CD4-positive, alpha-beta T cell treated with Interleukin-17A for 1 hour (primary cell): Measurements from ENCODE around the gene ITPK1.
A peak's percentile ranks its signal among the peaks of the same experiment; 100 is the strongest.

Experiments
- DNase-seq: peaks from one replicate; pipeline ENCODE4 v3.0.0-alpha.2; 2020

Gene ITPK1

DNA sequence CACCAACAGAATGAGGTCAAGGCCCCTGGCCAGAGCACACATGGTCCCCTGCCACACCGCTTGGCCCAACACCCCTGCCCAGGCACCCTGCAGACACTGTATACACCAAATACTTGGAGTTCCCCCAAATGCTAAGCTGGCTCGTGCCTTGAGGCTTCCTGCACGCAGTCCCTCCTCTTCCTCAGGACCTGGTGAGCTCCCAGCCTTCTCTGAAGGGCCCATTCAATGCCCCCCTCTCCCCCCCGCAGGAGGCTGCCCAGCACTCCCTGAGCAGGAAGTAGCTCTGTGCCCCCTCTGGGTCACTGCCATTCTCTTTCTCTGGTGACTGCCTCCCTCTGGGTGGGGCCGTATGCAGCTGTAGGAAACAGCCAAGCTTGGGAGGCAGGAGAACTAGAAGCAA lies 75.3 kb downstream of the ITPK1 start:
- no peak for DNase-seq

DNA sequence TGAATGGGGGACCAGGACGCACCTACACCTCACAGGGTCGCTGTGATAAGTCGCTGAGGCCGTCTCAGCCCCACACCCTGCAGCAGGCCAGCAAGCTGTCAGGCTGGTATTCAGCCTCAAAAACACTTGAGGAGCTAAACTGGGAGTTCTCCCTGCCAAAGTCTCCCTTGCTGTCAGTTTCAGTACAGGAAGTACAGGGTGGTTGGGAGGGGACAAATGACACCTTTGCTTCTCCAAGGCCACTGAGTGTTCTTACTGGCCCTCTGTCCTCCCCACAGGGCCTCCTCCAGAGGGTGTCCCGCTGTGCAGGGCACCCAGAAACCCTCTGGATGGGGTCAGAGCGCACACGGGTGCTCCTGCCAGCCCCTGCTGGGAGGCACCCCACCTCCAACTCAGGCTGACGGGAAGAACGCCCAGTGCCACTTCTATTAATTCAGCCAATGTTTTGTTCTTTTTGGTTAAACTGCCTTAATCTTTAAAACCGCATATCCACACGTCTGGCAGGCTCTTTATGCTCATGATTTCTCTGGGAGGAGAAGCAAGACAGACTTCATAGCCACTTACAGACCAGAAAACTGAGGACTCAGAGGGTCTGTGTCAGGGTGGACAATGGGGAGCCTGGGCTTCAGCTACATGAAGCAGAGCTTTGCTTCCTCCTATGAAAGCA lies 75.9 kb downstream of the ITPK1 start:
- DNase-seq: no peak

DNA sequence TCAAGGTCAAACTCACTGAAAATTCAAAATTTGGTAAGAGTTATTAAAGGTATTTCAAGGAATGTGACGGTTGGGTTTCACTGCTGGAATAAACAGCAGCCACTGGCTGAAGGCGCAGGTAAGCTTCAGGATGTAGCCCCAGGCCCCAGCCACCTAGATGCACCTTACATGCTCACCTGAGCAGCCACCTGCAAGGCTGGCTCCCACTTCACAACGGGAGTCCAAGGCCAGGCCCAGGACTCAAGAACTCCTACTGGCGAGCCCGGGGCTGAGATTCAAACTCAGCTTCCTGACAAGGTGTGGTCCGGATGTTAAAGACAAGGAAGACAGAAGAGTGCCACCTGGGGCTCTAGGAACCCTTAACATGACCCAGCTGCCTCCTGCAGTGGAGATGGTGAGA lies 78.4 kb downstream of the ITPK1 start:
- no peak for DNase-seq

DNA sequence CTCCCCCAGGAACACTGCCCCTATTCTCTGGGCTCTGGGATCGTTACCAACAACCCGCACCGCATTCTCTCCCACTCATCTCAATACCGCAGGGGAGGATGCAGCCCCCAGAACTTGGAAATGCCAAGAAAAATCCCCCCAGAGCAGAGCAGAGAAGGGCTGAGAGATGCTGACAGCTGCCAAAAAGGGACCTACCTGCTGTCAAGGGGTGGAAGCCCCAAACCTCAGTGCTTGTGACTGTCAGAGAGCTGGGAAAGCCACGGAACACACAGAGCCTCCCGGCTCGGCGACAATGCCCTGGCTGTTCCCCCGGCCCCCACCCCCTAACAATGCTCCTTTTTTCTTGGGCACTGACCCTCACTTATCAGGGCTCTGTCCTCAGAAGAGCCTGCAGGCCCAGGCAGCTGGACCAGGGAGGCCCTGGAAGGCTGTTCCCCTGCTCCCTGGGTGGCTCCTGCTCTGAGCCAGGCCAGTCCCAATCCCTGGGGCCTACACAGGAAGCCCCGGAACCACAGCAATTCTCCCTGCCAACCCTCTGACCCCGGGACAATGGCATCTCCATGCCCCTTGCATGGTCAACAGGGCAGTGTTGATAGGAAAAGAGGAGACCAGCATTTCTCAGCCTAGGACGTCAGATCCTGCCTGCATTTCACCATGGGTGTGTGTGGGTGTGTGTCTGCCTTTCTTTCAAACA lies 78.9 kb downstream of the ITPK1 start:
- DNase-seq: no peak

DNA sequence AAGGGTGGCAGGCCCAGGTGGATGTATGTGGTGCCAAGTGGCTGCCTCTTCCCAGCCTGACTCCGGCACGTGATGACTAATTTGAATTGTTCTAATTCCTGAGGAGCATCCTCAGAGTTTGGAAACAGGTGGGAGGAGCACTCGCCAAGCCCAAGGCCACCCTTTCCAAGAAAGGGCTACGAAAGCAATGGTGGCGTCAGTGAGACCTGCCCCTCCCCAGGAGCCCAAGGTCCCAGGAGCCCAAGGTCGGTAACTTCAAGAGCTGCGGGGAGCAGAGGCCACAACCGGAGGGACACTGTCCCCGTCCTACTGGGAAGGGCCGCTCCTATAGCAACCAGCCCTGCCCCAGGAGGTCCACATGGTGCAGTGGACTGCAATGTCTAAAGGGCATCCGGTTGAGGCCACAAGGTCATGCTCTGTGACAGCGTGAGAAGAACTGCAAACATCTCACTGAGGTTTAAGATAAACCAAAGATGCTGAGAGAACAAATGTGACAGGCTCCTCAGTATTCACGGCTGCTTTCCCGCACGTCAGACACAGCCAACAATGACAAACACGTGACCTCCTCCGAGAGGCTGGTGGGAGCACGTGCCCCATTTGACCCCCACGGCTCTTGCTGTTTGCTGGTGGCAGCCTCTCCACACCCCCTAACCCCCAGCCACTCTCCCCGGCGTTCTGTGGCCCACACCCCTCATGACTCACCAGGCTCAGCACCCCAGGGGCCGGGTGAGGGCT lies 79.6 kb downstream of the ITPK1 start:
- peak; percentile 5 for DNase-seq

DNA sequence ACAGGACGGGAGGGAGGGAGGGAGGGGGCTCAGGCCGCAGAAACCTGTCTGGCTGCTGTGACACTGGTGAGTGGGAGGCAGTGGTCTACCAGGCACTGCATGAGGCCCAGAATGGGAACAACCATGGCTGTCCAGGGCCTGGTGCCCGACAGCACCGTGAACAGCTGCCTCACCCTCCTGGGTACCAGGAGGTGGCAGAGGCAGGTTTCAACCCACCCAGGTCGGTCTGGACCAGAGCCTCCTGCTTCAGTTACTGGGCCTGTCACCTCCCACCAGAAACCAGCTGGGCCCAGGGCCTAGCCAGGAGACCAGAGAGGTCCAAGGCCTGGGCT lies 80.2 kb downstream of the ITPK1 start:
- DNase-seq: no peak

DNA sequence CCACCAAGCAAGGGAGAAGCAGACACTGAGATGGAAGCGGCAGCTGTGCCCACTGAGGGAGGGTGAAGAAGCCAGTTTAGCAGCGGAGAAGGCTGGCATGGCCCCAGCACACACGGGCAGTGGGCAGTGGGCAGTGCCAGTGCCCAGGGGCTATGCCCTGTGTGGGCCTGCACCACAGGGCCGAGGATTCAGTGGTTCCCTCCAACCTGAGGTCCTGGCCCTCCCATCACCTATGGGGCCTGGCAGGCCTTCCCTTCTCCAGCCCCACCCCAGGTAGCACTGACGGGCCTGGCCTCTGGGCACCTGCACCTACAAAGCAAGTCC lies 81.1 kb downstream of the ITPK1 start:
- no peak for DNase-seq

DNA sequence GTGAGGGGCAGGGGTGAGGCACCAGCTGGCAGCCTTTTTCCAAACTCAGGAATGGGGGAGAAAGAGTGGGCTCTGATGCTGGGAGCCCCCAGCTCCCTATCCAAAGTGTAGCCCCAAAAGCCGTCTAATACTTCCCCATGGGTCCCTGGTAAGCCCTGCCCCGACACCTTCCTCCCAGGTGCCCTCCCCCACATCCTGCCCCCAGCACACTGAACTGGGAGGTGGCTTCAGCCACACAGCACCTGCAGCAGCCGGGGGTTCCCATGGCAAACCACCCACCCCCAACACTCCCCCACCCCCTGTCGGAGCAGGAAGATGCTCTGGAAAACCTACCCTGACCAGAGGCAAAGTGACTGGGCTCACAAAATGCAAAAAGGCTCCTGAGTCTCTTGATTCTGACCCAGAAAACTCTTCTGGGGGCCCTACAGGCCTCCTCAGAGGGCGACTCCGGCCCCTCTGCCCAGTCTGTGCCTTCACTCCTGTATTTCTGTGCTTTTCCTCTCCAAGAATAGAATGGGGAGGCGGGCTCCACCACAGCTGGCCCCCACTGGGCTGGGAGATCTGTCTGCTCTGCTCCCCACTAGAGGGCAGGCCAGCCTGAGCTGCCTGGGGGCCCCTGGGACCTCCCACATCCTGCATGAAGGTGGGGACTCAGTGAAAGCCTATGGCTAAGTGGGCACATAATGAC lies 81.6 kb downstream of the ITPK1 start:
- DNase-seq: peak; percentile 46

DNA sequence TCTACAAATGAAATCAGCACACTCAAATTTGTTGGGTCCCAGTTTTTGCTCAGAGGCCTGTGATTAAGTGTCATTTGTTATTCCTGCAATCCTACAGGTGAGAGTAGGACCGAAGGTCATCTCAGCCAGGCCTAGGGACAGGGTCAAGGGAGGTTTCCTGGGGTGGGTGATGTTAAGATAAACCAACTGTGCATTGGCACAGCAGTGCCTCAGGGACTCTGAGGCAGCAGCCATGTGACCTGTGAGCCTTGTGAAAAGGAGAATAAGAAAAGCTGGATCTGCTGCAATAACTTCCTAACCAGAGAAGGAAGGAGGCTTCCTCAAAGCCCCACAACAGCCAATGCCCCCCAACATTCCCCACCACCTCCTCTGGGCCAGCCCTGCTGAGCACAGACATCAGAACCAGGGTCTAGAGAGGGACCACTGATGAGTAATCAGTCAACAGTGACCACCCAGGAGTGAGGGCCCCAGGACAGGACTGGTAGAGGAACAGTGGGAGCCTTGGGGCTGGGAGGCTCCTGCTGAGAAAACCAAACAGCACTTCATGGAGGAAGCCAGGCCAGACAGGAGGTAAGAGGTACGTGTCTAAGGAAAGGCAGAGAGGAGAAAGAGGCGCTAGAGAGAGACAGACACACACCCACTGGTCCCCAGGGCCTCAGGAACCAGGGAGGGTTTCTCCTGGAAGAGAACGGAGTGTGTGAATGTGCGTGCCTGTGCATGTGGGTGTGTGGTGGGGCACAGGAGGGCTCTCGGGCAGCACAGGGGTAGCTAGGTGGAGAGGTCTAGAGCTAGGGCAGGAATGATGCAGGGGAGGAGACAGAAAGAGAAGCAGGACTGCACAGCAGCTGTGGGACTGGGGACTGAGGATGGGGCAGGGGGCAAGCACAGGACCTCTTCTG lies 82.4 kb downstream of the ITPK1 start:
- DNase-seq: no peak

DNA sequence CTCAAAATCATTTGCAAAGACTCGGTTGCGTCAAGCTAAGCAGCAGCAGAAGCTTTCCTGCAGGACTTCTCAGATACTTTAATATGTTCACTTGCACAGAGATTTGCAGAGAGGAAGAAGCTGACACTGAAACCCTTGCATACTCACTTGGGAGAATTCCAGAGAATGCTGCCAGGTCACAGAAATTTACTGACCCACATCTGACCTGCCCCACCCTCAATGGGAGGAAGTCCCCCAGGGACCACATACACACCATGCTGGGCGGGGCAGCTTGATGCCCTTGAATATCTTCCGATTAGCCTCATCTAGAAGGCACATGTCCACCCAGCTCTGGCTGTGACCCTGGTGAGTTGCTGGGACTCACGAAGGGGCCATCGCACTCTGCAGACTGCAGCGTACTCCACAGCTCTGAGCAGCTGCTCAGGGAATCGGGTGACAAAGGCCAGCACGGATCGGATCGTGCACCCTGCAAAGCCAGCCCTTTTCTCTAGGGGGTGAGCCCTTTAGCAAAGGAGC lies 83.2 kb downstream of the ITPK1 start:
- DNase-seq: no peak

DNA sequence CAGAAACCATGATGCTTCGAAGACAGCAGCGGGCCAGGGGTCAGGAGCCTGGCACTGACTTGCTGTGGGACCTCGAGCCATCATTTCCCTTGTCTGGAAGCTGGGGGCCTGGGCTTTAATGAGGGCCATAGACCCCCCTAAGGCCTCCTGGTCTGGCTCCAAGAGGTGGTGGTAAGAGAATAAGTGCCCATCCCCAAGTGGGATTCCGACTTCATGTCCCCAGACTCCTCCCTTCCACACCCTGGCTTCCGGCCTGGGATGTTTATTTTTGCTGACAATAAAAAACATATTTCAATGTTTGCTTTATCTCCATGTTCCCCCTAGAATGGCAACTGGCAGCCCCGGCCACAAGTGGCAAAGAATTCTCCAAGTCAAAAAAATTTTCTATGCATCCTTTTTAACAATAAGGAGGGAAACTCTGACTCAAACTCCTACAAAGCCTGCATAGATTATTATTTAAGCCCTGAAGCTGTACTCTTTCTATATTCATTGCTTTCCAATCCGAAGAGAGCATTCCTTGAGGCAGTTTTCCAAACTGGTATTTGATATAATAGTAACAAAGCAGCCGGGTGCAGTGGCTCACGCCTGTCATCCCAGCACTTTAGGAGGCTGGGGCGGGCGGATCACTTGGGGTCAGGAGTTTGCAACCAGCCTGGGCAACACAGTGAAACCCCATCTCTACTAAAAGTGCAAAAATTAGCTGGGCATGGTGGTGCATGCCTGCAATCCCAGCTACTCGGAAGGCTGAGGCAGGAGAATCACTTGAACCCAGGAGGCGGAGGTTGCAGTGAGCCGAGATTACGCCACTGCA lies 84.0 kb downstream of the ITPK1 start:
- no peak for DNase-seq

DNA sequence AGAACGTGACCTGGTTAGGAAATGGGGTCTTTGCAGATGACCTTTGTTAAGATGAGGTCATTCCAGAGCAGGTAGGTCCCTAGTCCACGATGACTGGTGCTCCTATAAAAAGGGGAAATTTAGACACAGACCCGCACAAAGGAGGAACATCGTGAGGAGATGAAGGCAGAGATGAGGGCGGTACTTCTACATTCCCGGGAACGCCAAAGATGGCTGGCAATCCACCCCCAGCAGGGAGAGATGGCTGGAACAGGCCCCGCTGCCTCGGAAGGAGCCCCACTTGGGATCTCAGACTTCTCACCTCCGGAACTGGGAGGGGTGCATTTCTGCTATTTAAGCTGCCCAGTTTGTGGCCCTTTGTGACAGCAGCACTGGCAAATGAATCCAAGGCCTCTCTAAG lies 85.0 kb downstream of the ITPK1 start:
- DNase-seq: no peak

DNA sequence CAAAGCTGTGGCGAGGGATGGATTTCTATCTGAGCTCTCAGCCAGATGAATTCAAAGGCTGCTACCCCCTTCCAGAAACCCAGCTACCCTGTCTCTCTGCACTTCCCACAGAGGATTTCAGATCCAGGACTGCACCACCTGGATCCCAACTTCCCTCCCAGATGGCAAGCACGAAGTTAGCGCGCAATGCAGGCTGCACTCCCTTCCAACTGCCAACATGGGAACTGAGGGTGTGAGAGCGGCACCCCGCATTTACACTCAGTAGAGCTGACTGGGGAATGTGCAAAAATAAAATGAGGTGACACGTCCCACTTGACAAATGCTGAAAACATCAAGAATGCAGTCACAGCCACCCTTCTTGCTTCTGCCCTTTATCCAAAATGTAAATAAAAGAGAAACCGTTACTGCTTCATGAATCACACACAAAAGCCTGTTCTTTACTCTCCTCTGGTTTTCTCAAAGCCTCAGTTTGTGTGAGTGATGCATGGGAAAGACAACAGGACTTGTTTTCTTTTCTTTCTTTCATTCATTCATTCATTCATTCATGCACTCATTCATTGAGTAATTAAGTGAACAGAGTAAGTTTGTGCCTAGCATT lies 85.7 kb downstream of the ITPK1 start:
- no peak for DNase-seq

DNA sequence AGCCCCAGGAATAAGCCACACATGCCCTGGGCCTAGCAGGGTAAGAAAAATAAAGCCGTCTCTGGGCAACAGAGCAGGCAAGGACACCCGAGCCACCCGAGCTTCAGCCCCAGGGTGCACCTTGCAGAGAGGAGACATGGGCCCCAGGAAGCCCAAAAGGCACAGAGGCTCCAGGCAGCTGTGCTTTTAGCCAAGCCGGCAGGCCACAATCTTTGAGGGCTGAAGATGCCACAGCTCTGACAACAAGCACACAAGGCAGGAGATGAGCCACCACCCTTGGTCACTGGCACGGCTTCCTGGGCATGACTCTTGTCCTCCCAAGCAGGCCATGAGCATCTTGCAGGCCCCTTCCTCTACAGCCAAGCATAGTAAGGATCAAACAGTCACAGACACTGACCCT lies 86.3 kb downstream of the ITPK1 start:
- no peak for DNase-seq

DNA sequence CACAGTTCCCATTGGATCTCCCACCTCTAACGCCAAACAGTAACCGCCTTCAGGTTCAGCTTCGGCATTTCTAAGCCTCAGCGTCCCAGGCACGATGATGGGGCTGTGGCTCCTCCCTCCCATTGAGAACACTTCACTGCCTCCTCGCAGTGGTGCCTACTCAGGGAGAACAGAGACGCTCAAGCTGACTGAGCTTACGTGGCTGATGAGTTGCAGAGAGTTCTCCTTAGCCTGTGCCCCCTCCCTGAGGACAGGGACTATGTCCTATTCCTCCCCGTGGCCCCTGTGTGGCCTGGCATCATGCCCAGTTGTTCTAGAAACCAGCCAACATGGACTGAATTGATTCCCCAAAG lies 87.0 kb downstream of the ITPK1 start:
- DNase-seq: no peak

DNA sequence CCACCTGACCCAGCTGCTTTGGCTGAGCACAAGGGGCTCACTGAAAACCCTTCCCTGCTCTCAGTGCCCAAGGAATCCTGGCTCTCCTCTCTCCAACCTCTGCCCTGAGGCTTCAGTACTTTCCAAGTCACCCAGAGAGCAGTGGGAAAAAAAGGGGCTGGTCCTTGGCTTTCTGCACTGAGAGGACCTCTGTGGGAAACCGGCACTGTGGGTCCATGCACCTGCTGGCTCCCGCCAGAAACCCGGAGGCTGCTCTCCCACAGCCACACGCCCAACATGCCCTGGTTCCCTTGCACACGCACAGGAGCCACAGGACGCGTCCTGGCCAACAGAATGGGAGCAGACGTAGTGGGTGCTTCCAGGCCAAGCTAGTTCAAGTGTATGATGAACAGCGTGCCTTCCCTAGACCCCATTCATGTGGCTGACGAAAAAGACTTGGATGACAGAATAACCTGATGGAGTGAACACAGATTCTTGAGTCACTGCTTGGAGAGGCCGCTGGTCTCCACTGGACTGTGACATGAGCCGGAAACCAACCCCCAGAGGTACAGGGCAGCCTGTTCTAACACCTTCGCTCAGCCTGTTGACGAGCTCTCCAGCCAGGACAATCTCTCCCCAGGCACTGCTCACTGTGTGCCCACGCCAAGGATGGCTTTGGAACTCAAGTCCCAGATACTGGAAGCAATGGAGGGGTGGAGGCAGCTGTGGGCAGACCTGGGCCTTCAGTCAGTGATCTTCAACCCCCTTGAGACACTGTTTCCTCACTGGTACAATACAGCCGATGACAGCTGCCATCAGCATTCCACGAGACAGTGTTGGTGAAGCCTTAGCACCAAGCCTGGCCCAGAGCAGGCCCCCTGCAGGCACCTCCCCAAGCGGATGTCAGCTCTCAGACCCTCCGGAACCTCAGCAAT lies 87.7 kb downstream of the ITPK1 start:
- no peak for DNase-seq

DNA sequence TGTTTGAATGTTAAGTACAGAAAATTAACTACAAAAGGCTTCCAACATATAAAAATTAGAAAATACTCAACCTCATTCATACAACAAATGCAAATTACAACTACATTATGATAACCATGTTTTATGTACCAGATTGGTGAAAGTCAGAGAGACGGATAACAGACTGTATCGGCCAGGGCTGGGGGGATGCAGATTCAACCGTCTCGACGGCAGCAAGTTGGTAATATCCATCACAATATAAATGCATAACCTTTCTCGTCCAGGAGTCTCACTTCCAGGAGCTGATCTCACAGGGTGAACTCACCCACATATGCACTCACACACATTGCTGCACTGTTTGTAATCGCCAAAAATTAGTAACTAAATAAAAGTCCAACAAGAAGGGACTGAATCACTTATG lies 89.4 kb downstream of the ITPK1 start:
- DNase-seq: no peak

DNA sequence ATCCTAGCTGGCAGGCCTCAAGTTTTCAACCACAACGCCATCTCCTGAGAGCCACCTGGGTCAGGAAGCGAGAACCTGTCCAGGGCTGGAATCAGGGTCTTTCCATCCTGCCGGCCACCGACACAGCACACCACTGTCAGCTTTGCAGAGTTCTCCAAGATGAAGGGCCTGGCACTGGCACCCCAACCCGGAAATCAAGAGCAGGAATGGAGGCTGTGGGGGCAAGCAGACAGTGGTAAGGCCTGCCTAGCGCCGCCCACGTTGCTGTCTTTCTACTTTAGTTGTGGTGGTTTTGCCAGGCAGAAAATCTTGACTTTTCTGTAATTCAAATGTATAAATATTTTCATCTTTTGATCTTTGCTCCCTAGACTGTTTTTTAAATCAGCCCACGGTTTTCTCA lies 90.7 kb downstream of the ITPK1 start:
- DNase-seq: no peak

DNA sequence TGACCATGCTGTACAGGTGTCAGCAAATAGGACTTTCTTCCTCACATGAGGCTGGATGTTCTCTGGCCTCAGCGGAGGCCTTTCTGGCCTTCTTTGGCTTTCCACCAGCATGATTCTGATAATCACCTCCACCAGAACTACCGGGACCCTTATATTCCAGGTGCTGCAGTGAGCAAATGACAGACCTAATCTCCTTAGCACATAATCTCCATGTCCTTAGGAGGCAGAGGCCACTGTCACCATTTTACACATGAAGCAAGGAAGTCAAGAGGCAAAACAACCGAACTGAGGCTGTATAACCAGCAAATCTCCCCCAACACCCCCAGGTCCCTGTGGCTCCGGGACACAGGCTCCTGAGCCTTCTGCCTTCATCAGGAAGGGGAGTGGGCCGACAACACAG lies 91.2 kb downstream of the ITPK1 start:
- no peak for DNase-seq

DNA sequence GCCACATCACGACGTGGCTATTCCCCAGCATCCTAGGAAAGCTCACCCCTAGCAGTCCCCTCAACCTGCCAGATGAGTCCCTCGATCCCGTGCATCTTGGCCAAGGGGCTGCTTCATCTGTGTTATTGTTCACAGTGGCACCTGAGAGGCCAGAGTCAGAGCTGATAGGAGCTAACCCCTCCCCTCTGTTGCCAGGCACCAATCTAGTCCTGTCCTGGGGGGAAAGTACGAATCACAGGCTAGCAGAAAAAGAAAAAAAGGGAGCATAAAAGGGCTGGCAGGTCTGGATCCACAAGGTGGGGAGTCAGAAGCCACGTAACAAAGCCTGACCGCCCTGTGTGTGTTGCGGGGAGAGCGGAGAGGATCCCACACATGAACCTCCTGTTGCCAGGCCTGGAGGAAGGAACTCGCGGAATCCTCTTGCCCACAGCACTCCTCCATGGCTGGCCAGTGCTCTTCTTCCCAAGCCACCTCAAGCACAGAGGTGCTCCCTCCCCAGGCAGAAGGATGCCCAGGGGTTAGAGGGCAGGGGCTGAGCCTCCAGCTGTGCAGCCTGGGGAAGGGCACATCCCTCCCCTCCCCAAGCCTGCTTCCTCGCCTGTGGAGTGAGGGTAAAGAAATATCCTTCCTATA lies 91.8 kb downstream of the ITPK1 start:
- DNase-seq: no peak
